Esophagus squamous epithelium (tissue), 4 donors: Measurements from ENCODE around the gene ATP6V0D1.

Experiments used
- CTCF ChIP-seq, 6 experiments: fragments of 450-650 bp in 4 of 6; fragments of 200-600 bp in 2 of 6; sonication (generic) in 2 of 6; IDR thresholded peaks; one replicate each; pipeline ENCODE4 v1.5.1; 2016 to 2019; ENCODE audit warnings: antibody characterized with exemption in 6 of 6, mild to moderate bottlenecking in 4 of 6, moderate library complexity in 4 of 6
- POLR2A ChIP-seq, 4 donors: fragments of 450-650 bp; IDR thresholded peaks; one replicate each; pipeline ENCODE4 v1.6.1; 2017; ENCODE audit warnings: antibody characterized with exemption in 4 of 4, mild to moderate bottlenecking in 4 of 4, moderate library complexity in 3 of 4

- TF ChIP-seq POLR2A (IDR thresholded peaks at IDR 0.05) (no peak), CTCF (IDR thresholded peaks at IDR 0.05) (no peak)
Observed at GRCh38 chr16:67443265-67443664, 37.7 kb downstream of the ATP6V0D1 start.
